PC-3 (cell line): Measurements from ENCODE around the gene OBSL1.

Source experiments
- CTCF ChIP-seq: fragments of 300-600 bp; sonication (generic); conservative IDR thresholded peaks from 2 replicates; pipeline ENCODE4 v1.5.1; 2017; ENCODE audit warnings: antibody characterized with exemption, low read depth, mild to moderate bottlenecking, low read length
- EZH2 ChIP-seq: fragments of 300-600 bp; sonication (generic); IDR thresholded peaks from one replicate; pipeline ENCODE4 v1.6.1; 2017; ENCODE audit warnings: antibody characterized with exemption, mild to moderate bottlenecking, low read length; ENCODE audit not compliant: unreplicated experiment
- EZH2phosphoT487 ChIP-seq: fragments of 300-600 bp; sonication (generic); IDR thresholded peaks from 2 replicates; pipeline ENCODE4 v1.6.1; 2018; ENCODE audit warnings: mild to moderate bottlenecking, antibody characterized with exemption, low read length, borderline replicate concordance

- TF ChIP-seq CTCF = no peak
- TF ChIP-seq EZH2 = no peak
- no peak for TF ChIP-seq EZH2phosphoT487
Observed at GRCh38 chr2:219560893-219561178, 10.5 kb downstream of the OBSL1 start.
